PFSK-1 (cell line): ENCODE results near the gene CXCR5.

Experiments
- POLR2AphosphoS5 ChIP-seq: IDR thresholded peaks from 2 replicates; pipeline ENCODE4 v1.6.1; 2012; ENCODE audit warnings: low read depth, mild to moderate bottlenecking, control low read depth, low read length, moderate library complexity
- SIN3A ChIP-seq: IDR thresholded peaks from 2 replicates; pipeline ENCODE4 v1.6.1; 2012; ENCODE audit warnings: mild to moderate bottlenecking, low read length, moderate library complexity, borderline replicate concordance; ENCODE audit not compliant: insufficient read depth
- TAF1 ChIP-seq: IDR thresholded peaks from 2 replicates; pipeline ENCODE4 v1.6.1; 2012; ENCODE audit warnings: low read length, control low read depth, borderline replicate concordance; ENCODE audit not compliant: insufficient read depth
- TF ChIP-seq, protein P1 (sequence below), 2 experiments: IDR thresholded peaks; 2 replicates each; pipeline versions ENCODE4 v1.6.1 to v1.8.0; 2011 to 2012; ENCODE audit warnings: low read depth in 2 of 2, low read length in 2 of 2, control low read depth in 1 of 2, inconsistent platforms in 1 of 2, mild to moderate bottlenecking in 1 of 2, moderate library complexity in 1 of 2; ENCODE audit not compliant: insufficient read depth in 1 of 2

DNA sequence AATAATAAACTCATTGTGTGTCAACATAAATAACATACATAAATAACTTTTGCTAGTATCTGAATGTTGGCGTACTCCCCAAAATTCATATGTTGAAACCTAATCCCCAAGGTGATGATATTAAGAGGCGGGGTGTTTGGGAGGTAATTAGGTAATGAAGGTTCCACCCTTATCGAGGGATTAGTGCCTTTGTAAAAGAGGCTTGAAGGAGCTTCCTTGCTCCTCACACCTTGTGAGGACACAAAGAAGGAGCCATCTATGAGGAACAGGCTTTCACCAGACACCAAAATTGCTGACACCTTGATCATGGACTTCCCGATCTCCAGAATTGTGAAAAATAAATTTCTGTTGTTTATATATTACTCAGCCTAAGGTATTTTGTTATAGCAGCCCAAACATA lies 33.9 kb upstream of the CXCR5 start:
- TF ChIP-seq TAF1 (no peak), SIN3A (no peak), POLR2AphosphoS5 (no peak)
- TF ChIP-seq, protein P1, sequence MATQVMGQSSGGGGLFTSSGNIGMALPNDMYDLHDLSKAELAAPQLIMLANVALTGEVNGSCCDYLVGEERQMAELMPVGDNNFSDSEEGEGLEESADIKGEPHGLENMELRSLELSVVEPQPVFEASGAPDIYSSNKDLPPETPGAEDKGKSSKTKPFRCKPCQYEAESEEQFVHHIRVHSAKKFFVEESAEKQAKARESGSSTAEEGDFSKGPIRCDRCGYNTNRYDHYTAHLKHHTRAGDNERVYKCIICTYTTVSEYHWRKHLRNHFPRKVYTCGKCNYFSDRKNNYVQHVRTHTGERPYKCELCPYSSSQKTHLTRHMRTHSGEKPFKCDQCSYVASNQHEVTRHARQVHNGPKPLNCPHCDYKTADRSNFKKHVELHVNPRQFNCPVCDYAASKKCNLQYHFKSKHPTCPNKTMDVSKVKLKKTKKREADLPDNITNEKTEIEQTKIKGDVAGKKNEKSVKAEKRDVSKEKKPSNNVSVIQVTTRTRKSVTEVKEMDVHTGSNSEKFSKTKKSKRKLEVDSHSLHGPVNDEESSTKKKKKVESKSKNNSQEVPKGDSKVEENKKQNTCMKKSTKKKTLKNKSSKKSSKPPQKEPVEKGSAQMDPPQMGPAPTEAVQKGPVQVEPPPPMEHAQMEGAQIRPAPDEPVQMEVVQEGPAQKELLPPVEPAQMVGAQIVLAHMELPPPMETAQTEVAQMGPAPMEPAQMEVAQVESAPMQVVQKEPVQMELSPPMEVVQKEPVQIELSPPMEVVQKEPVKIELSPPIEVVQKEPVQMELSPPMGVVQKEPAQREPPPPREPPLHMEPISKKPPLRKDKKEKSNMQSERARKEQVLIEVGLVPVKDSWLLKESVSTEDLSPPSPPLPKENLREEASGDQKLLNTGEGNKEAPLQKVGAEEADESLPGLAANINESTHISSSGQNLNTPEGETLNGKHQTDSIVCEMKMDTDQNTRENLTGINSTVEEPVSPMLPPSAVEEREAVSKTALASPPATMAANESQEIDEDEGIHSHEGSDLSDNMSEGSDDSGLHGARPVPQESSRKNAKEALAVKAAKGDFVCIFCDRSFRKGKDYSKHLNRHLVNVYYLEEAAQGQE (IDR thresholded peaks at IDR 0.05; ENCODE audit: insufficient read depth in 1 of 2, low read depth in 2 of 2, low read length in 2 of 2) = no peak
